HepG2 (cell line): Measurements from ENCODE around the gene WNT3A.

ENCODE experiments used
- CBX2 ChIP-seq, 2 experiments: fragments of 200-600 bp in 1 of 2; sonication (generic); formaldehyde crosslinking in 1 of 2; IDR thresholded peaks; 2 replicates each; pipeline versions ENCODE4 v1.7.0 to v1.8.1; 2018 to 2022; ENCODE audit warnings: low read depth in 2 of 2, low read length in 1 of 2, mild to moderate bottlenecking in 1 of 2, missing genetic modification reagents in 1 of 2
- EP300 ChIP-seq, 3 experiments: sonication (generic) in 1 of 3; formaldehyde crosslinking in 1 of 3; IDR thresholded peaks; 2 replicates each; pipeline versions ENCODE4 v1.5.1 to v1.6.1; 2011 to 2020; ENCODE audit warnings: low read depth in 2 of 3, low read length in 2 of 3, borderline replicate concordance in 1 of 3, improper control_type of control experiment in 1 of 3, mild to moderate bottlenecking in 1 of 3, missing genetic modification reagents in 1 of 3, moderate library complexity in 1 of 3
- HCFC1 ChIP-seq: fragments of 150-350 bp; IDR thresholded peaks from 2 replicates; pipeline ENCODE4 v1.6.1; 2014; ENCODE audit warnings: low read depth, low read length
- HDAC2 ChIP-seq: sonication (generic); formaldehyde crosslinking; IDR thresholded peaks from 2 replicates; pipeline ENCODE4 v1.4.0; 2020; ENCODE audit warnings: missing genetic modification reagents
- JDP2 ChIP-seq: sonication (generic); formaldehyde crosslinking; IDR thresholded peaks from 2 replicates; pipeline ENCODE4 v1.8.1; 2022; ENCODE audit warnings: missing genetic modification reagents, borderline replicate concordance
- PHF8 ChIP-seq: sonication (generic); formaldehyde crosslinking; IDR thresholded peaks from 2 replicates; pipeline ENCODE4 v1.5.0; 2020; ENCODE audit warnings: missing genetic modification reagents
- POLR2A ChIP-seq, 2 experiments: IDR thresholded peaks; 2 replicates each; pipeline ENCODE4 v1.6.1; 2011; ENCODE audit warnings: low read depth in 2 of 2, low read length in 2 of 2, mild to moderate bottlenecking in 1 of 2, moderate library complexity in 1 of 2; ENCODE audit not compliant: insufficient read depth in 1 of 2
- SRF ChIP-seq: IDR thresholded peaks from 2 replicates; pipeline ENCODE4 v1.6.1; 2011; ENCODE audit warnings: mild to moderate bottlenecking, low read depth, low read length, moderate library complexity
- ZBTB7B ChIP-seq: sonication (generic); formaldehyde crosslinking; IDR thresholded peaks from 2 replicates; pipeline ENCODE4 v1.4.0; 2020; ENCODE audit warnings: missing genetic modification reagents
- TF ChIP-seq, protein P1 (sequence below): sonication (generic); formaldehyde crosslinking; IDR thresholded peaks from 2 replicates; pipeline ENCODE4 v1.5.0; 2020; ENCODE audit warnings: mild to moderate bottlenecking, missing genetic modification reagents, moderate library complexity
- TF ChIP-seq, protein P2 (sequence below), 2 experiments: IDR thresholded peaks; 2 replicates each; pipeline ENCODE4 v1.6.1; 2011 to 2012; ENCODE audit warnings: low read length in 2 of 2, borderline replicate concordance in 1 of 2, low read depth in 1 of 2, mild to moderate bottlenecking in 1 of 2, moderate library complexity in 1 of 2
- TF ChIP-seq, protein P3 (sequence below): sonication (generic); formaldehyde crosslinking; IDR thresholded peaks from 2 replicates; pipeline ENCODE4 v1.5.0; 2020; ENCODE audit warnings: mild to moderate bottlenecking, low read depth, missing genetic modification reagents, borderline replicate concordance

DNA sequence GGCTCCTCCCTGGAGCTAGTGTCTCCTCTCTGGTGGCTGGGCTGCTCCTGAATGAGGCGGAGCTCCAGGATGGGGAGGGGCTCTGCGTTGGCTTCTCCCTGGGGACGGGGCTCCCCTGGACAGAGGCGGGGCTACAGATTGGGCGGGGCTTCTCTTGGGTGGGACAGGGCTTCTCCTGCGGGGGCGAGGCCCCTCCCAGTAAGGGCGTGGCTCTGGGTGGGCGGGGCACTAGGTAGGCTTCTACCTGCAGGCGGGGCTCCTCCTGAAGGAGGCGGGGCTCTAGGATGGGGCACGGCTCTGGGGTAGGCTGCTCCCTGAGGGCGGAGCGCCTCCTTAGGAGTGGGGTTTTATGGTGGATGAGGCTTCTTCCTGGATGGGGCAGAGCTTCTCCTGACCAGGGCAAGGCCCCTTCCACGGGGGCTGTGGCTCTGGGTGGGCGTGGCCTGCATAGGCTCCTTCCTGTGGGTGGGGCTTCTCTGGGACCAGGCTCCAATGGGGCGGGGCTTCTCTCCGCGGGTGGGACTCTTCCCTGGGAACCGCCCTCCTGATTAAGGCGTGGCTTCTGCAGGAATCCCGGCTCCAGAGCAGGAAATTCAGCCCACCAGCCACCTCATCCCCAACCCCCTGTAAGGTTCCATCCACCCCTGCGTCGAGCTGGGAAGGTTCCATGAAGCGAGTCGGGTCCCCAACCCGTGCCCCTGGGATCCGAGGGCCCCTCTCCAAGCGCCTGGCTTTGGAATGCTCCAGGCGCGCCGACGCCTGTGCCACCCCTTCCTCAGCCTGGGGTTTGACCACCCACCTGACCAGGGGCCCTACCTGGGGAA lies 53.0 kb downstream of the WNT3A start:
- TF ChIP-seq PHF8 (CRISPR knock-in tag) (no peak), EP300 (IDR thresholded peaks at IDR 0.05; ENCODE audit: low read depth in 2 of 2, low read length in 2 of 2) (no peak), EP300 (CRISPR knock-in tag; IDR thresholded peaks at IDR 0.05; ENCODE audit: borderline replicate concordance) (no peak), CBX2 (IDR thresholded peaks at IDR 0.05; ENCODE audit: low read depth, low read length) (no peak), CBX2 (CRISPR knock-in tag; IDR thresholded peaks at IDR 0.05; ENCODE audit: low read depth) (no peak), HCFC1 (no peak), ZBTB7B (CRISPR knock-in tag) (no peak), POLR2A (IDR thresholded peaks at IDR 0.05; ENCODE audit: insufficient read depth in 1 of 2, low read depth in 2 of 2, low read length in 2 of 2) (no peak), JDP2 (CRISPR knock-in tag) (no peak), HDAC2 (no peak), SRF (no peak)
- TF ChIP-seq, protein P1, sequence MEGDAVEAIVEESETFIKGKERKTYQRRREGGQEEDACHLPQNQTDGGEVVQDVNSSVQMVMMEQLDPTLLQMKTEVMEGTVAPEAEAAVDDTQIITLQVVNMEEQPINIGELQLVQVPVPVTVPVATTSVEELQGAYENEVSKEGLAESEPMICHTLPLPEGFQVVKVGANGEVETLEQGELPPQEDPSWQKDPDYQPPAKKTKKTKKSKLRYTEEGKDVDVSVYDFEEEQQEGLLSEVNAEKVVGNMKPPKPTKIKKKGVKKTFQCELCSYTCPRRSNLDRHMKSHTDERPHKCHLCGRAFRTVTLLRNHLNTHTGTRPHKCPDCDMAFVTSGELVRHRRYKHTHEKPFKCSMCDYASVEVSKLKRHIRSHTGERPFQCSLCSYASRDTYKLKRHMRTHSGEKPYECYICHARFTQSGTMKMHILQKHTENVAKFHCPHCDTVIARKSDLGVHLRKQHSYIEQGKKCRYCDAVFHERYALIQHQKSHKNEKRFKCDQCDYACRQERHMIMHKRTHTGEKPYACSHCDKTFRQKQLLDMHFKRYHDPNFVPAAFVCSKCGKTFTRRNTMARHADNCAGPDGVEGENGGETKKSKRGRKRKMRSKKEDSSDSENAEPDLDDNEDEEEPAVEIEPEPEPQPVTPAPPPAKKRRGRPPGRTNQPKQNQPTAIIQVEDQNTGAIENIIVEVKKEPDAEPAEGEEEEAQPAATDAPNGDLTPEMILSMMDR = no peak
- TF ChIP-seq, protein P2, sequence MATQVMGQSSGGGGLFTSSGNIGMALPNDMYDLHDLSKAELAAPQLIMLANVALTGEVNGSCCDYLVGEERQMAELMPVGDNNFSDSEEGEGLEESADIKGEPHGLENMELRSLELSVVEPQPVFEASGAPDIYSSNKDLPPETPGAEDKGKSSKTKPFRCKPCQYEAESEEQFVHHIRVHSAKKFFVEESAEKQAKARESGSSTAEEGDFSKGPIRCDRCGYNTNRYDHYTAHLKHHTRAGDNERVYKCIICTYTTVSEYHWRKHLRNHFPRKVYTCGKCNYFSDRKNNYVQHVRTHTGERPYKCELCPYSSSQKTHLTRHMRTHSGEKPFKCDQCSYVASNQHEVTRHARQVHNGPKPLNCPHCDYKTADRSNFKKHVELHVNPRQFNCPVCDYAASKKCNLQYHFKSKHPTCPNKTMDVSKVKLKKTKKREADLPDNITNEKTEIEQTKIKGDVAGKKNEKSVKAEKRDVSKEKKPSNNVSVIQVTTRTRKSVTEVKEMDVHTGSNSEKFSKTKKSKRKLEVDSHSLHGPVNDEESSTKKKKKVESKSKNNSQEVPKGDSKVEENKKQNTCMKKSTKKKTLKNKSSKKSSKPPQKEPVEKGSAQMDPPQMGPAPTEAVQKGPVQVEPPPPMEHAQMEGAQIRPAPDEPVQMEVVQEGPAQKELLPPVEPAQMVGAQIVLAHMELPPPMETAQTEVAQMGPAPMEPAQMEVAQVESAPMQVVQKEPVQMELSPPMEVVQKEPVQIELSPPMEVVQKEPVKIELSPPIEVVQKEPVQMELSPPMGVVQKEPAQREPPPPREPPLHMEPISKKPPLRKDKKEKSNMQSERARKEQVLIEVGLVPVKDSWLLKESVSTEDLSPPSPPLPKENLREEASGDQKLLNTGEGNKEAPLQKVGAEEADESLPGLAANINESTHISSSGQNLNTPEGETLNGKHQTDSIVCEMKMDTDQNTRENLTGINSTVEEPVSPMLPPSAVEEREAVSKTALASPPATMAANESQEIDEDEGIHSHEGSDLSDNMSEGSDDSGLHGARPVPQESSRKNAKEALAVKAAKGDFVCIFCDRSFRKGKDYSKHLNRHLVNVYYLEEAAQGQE (IDR thresholded peaks at IDR 0.05; ENCODE audit: borderline replicate concordance in 1 of 2, low read depth in 1 of 2, low read length in 2 of 2) = no peak
- TF ChIP-seq, protein P3, sequence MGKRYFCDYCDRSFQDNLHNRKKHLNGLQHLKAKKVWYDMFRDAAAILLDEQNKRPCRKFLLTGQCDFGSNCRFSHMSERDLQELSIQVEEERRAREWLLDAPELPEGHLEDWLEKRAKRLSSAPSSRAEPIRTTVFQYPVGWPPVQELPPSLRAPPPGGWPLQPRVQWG (CRISPR knock-in tag) = no peak
